ENCODE results near the gene BMP6. TPM values are rescaled to one million over a fixed set of nuclear protein-coding genes. Genes with fewer than 3 reads are reported as not detected.

BMP6 gene
- polyA plus RNA-seq, 1 experiment, result 0.06 TPM

DNA sequence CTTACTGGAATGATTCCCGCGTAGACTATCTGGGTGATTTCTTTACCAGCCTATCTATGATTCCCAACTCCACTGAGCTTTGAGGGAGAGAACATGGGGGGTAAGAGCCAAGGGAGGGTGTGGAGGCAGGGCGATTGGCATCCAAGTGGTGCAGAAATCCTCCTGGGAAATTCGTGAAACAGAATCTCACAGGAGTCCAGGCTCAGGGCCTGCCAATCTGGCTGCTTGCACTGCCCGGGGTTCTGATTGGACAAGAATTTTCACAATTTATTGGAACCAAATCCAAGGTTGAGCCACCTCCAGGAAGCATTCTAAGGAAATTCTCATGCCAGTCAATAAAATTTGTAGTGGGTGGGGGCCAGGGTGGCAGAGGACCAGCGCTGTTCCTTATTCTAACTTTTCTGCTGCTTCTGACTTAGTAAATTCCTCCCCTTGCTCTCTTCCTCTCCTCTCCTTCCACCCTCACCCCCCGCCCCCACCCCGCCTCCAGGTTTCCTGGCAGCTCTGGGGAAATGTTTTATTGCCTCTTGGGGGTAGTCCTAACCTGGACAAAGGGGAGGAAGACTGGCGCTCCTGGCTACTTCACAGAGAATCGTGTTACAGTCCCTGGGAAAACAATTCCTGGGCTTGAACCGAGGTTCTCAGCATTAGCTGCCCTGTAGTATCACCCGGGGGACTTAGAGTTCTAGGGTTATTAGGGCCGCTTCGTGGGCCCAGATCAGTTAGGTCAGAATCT, 3.1 kb downstream of the BMP6 start:
- Histone ChIP-seq H3K4me3 (ENCODE audit: low read depth, low read length) (no peak overlapping the region), H3K36me3 (ENCODE audit: control insufficient read depth, insufficient read depth, low read length) (no peaks in the 10 kb centered on the region), H3K27me3 (ENCODE audit: control insufficient read depth, insufficient read depth, low read length) (peaks cover 17% of the 10 kb centered on the region)
- CTCF ChIA-PET, result interaction anchor here (1.0 to 1.1 kb wide), 2 partner anchors 10 to 330 kb away, joined by 3 to 4 read pairs; no protein-coding TSS in a partner anchor
- no peak for DNase-seq (ENCODE audit: low read depth)
- TF ChIP-seq CTCF (IDR thresholded peaks at IDR 0.05; ENCODE audit: insufficient read depth, low read depth, low read length), result no peak
- POLR2A ChIA-PET, result no interaction called here

GRCh38 chr6:7730001-7730783, 4.3 kb downstream of the BMP6 start:
- Histone ChIP-seq H3K4me3 (ENCODE audit: low read depth, low read length) (no peak overlapping the region), H3K27me3 (ENCODE audit: control insufficient read depth, insufficient read depth, low read length) (peaks cover 15% of the 10 kb centered on the region), H3K36me3 (ENCODE audit: control insufficient read depth, insufficient read depth, low read length) (no peaks in the 10 kb centered on the region)
- CTCF ChIA-PET, result interaction anchor here (1.0 to 3.5 kb wide), 2 partner anchors 8 kb away, joined by 3 to 12 read pairs; no protein-coding TSS in a partner anchor
- POLR2A ChIA-PET, result no interaction called here
- TF ChIP-seq CTCF (IDR thresholded peaks at IDR 0.05; ENCODE audit: insufficient read depth, low read depth, low read length), result no peak
- no peak for DNase-seq (ENCODE audit: low read depth)

DNA sequence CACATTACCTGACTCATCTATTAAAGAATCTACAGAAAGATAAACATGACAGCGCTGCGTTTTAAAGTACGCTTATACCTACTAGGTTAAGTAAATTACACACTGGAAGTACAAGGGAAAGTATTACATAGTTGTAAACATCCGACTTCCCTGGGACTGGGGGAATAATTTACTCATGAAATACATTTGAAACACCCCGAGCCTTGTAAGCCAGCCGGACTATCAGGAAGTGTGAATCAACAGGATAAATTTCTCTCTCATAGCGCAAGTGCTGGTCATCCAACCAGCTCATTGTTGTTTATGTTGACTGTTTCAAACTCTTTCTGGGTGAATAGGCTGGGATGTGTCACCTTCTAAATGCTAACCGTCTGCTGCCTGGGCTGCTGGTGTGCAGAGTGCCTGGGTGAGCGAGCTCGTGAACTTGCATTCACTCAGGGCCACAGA, 4.9 kb downstream of the BMP6 start:
- peak; percentile 46 for DNase-seq (ENCODE audit: low read depth)
- ChIA-PET POLR2A (no interaction called here), CTCF (interaction anchor here (3.5 kb wide), 1 partner anchor 8 kb away, joined by 12 read pairs; no protein-coding TSS in a partner anchor)
- TF ChIP-seq CTCF (IDR thresholded peaks at IDR 0.05; ENCODE audit: insufficient read depth, low read depth, low read length), result no peak
- Histone ChIP-seq H3K4me3 (ENCODE audit: low read depth, low read length) (no peak overlapping the region), H3K36me3 (ENCODE audit: control insufficient read depth, insufficient read depth, low read length) (no peaks in the 10 kb centered on the region), H3K27me3 (ENCODE audit: control insufficient read depth, insufficient read depth, low read length) (peaks cover 15% of the 10 kb centered on the region)

- CTCF ChIA-PET, result interaction anchor here (0.5 to 3.5 kb wide), 2 partner anchors 9 to 275 kb away, joined by 7 to 12 read pairs; no protein-coding TSS in a partner anchor
- DNase-seq (ENCODE audit: low read depth), result no peak
- POLR2A ChIA-PET, result no interaction called here
- Histone ChIP-seq H3K4me3 (ENCODE audit: low read depth, low read length) (no peak overlapping the region), H3K36me3 (ENCODE audit: control insufficient read depth, insufficient read depth, low read length) (no peaks in the 10 kb centered on the region), H3K27me3 (ENCODE audit: control insufficient read depth, insufficient read depth, low read length) (peaks cover 15% of the 10 kb centered on the region)
- no peak for TF ChIP-seq CTCF (IDR thresholded peaks at IDR 0.05; ENCODE audit: insufficient read depth, low read depth, low read length)
Observed at GRCh38 chr6:7731294-7731693, 5.4 kb downstream of the BMP6 start.

DNA sequence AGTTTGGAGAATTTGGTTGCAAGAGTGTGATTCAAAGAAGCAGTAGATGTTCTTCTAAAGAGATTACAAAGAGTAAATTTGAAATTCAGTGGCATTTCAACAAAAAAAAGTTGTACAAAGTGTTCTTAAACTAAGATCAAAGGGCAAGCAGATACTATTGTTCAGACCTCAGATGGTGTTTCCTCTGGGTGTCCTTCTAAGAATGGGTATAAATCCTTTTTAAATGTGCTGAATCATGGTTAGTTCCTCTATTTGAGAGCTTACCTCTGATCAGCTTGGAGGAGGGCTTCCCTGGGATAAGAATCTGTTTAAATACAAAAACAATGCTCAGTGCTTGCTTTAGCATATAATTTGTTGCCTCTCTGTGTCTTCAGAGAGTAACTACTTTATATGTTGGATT, 6.3 kb downstream of the BMP6 start:
- CTCF ChIA-PET, result interaction anchor here (0.6 to 3.5 kb wide), 2 partner anchors 10 to 454 kb away, joined by 5 to 12 read pairs; no protein-coding TSS in a partner anchor
- no peaks in the 10 kb centered on the region for H3K36me3 ChIP-seq (ENCODE audit: control insufficient read depth, insufficient read depth, low read length)
- POLR2A ChIA-PET, result no interaction called here
- H3K27me3 ChIP-seq (ENCODE audit: control insufficient read depth, insufficient read depth, low read length), result peaks cover 13% of the 10 kb centered on the region
- DNase-seq (ENCODE audit: low read depth), result no peak
- no peak for TF ChIP-seq CTCF (IDR thresholded peaks at IDR 0.05; ENCODE audit: insufficient read depth, low read depth, low read length)
- H3K4me3 ChIP-seq (ENCODE audit: low read depth, low read length), result no peak overlapping the region
